HG03575 (cell line): Measurements from ENCODE around the gene PCNX2.
A peak's percentile ranks its signal among the peaks of the same experiment; 100 is the strongest.

Experiments used
- ATAC-seq: cut with Tn5 transposase; IDR thresholded peaks from one replicate; pipeline ENCODE4 v1.9.1; 2021; ENCODE audit not compliant: unreplicated experiment, insufficient number of reproducible peaks, low FRiP score; ENCODE audit errors: extremely low read depth

The PCNX2 gene

DNA sequence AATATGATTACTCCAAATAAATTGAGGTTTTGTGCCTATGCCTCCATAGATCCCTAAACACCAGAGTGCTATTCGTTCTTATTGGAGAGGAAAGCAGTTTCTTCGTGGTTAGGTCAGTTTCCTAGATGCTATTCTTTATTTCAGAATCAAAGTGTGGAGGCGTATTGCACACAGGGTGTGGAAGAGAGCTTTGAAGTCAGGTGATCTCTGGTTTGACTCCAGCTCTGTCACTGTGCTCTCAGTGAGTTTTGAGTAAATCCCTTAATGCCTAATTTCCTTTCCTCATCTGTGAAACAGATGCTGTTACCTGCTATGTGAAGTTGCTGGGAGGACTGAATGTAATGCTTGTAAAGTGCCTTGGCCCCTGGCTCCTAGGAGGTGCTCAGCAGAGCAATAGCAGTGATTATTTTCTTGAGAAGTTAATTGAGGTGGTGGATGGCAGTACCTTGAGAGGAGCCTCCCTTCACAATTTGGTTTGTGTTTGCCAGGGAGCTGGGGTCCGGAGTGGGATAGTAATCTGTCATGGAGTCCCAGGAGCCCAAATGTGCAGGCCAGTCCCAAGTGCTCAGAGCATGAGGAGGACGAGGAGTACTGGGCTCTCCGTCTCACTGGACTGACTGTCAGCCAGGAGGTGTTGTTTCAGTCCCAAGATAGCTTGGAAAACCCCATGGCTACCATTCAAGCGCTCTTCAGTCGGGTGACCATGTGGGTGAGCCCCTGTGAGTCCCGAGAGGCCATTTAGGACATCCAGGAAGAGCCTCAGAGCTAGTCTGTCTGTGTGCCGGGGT, 330.2 kb downstream of the PCNX2 start:
- no peak for ATAC-seq

DNA sequence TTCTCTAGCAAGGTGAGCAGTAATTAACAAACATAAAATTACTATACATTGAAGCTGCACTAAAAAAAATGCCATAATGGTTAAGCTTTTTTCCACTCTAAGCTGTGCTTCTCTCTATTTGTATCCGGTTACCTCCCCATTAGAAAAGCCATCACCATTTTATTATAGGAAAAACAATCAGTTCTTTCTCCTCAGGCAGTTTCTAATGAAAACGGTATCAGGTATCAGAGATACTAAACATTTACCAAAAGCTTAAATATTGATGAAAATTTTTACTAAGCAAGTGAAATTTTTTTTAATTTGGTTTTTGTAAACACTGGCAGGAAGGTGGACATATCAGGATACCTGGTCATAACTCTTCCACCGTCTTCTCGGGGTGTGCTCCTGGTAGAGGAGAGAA, 330.9 kb downstream of the PCNX2 start:
- no peak for ATAC-seq

DNA sequence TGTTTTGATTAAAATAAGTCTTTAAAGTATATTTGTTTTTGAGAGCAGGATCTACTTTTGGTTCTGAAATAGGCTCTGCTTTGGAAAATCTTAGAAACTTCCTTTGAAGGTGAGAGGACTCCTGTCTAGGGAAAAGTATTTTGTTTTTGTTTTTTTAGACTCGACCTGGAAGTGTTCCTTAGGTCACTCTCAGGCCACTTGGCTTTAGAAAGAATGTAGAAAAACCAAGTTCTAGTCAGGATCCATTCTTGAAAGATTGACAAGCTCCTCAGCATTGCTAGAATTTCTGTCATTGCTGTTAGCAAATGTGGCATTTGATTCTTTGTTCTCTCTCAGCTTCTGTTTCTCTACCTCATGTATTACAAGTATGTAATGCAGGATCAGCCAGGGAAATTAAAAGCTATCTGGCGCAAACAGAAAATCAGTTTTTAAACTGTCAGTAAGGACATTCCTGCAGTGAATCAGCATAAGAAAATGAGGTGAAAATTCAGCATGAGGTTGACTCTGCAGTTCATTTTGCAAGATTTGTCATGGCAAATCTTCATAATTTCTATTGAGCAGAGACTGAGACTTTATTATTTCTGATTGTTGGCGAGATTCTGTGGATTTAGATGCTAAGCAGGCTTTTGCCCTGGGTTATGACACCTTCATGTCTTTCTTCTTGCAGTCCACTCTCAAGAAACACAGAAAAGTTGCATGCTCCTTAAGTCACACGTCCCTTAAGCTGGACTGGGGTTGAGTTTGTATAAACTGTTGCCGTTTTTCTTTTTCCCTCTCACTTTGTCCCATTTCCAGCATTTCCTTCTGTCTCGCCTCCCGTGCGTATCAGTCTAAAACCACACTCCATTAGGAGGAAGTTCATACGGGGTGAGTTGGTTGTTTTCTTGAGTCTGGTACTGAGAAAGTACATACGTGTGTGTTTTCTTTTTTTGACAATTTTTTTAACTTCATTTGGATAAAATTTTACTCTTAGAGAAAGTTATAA, 332.5 kb downstream of the PCNX2 start:
- no peak for ATAC-seq

DNA sequence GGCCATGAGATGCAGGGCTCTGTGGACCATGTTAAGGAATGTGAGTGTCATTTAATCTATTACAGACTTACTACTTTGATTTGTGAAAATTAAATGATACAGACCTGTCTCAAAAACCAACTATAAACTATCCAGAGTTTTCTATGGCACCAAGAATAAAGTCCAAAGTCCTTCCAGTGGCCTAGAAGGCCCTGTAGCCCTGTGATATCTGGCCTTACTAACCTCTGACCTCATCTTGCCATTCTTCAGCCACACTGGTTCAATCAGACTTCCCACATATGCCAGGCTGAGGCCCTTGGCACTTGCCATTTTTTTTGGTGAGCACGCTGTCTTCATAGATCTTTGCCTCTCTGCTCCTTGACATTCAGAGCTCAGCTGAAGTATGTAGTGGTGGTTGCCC, 337.5 kb downstream of the PCNX2 start:
- ATAC-seq, result no peak

DNA sequence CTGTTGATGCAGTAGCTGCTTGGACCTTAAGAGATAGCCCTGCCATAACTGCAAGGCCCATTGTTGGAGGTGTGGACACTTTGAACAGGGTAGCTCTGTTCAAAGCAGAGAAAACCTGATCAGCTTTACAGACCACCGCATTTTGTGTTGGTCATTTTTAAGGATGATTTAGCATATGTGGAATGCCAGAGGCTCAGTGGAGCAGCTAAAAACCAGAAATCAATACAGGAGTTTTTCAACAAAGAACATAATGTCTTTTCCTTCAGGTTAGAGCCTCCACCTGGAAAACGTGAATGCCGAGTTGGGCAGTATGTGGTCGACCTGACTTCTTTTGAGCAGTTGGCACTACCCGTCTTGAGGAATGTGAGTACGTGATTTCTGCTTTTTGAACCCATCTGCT, 339.4 kb downstream of the PCNX2 start:
- ATAC-seq, result no peak

DNA sequence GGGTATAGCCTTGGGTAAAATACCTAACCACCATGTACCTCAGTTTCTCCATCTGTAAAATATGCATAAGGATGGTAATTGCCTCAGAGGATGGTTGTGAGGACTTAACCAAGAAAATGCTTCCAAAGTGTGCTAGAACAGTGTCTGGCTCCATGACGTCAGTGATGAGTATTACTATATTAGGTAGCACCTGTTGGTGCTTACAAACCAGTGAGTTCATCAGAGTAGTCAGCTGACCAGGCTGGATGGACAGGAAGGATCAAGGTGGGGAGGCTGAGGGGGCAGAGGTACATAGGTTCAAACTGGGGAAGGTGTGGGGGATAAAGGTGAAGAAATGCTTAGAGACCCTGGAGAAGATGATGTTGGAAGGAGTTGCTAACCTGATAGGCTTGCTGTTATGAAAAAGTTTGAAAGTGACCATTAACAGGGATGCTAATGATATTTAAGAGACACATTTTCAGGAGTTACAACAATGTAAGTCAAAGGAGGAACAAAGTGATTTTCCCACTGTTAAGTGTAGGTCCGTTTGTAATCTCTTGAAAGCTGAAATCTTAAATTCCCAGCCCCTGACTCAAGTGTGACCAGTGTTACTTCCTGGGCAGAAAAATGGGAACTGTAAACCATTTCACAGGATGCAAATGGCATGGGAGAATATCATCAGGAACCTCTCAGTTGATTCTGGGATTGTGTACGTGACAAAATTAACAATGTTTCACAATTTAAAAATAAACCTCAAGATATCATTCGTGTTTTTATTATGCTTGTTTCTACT, 340.7 kb downstream of the PCNX2 start:
- ATAC-seq, result no peak

DNA sequence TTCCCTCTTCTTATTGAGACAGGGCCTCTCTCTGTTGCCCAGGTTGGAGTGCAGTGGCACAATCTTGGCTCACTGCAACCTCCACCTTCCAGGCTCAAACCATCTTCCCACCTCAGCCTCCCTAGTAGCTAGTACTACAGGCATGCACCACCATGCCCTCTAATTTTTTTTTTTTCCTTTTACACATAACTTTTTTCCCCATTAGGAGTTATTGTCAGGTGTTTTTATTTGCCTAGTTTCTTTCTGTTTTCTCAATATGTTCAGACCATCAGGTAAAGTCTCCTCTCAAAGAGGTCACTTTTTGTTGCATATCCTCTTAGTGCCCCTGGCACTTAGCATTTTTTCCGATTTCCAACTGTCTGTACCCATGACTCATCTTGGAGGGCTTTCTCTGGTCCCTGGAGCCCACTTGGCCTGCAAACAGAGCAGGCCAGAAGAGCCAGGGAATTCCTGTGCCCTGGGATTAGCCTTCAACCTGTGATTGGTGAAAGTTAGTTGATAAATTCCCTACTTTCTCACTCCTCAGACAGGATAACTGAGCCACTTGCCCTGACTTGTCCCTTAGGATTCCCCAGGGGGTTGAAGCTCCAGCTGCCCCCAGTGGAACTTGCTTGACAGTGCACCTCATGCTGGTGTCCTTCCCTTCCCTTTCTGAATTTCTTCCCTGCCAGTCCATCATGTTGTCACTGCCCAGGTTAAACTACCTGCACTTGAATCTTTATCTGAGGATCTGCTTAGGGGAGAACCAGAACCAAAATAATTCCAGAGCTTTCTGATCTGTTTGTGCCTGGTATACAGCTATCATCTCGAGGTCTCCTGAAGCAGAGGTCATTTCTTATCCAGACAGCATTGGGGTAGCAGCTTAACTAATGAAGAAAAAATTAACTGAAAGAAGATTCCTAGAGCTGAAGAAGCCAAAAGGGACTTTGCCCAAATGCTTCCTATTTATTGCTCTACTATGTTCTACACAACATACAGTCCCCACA, 342.7 kb downstream of the PCNX2 start:
- ATAC-seq, result peak; percentile 50

DNA sequence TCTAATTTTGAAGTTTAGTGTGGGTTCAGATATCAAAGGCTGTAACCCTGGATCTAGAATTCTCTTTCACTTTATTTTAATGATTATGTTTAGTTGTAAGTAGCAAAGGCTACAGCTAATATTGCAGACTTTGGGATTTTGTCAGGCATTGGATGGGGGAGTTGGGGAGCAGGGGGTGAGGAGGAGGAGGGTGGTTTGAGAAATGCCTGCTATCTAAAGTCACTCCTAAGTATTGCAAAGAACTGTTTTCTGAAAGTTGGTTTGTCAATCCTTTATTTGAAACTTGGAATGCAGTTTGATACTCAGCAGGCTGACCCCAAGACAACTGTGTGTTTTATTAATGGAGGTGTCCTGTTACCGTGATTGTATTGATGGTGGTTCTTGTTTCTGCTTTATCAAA, 343.9 kb downstream of the PCNX2 start:
- no peak for ATAC-seq

DNA sequence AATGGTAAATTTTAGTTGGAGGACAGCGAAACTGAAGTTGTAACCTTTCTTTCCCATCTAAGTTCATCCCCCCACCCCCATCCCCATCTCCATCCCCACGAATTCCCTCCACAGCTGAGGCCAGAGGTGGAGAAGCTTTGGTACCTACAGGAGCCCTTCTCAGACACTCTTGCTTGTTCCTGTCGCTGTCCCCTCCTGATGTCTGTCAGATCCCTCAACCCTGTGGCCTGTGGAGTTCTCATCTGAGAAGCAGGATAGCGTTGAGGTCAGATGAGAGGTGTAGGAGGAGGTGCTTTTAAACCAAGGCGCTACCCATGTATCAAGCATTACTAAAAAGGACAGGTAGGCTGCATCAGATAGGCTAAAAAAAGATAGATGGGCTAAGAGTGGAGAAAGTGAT, 344.3 kb downstream of the PCNX2 start:
- no peak for ATAC-seq

DNA sequence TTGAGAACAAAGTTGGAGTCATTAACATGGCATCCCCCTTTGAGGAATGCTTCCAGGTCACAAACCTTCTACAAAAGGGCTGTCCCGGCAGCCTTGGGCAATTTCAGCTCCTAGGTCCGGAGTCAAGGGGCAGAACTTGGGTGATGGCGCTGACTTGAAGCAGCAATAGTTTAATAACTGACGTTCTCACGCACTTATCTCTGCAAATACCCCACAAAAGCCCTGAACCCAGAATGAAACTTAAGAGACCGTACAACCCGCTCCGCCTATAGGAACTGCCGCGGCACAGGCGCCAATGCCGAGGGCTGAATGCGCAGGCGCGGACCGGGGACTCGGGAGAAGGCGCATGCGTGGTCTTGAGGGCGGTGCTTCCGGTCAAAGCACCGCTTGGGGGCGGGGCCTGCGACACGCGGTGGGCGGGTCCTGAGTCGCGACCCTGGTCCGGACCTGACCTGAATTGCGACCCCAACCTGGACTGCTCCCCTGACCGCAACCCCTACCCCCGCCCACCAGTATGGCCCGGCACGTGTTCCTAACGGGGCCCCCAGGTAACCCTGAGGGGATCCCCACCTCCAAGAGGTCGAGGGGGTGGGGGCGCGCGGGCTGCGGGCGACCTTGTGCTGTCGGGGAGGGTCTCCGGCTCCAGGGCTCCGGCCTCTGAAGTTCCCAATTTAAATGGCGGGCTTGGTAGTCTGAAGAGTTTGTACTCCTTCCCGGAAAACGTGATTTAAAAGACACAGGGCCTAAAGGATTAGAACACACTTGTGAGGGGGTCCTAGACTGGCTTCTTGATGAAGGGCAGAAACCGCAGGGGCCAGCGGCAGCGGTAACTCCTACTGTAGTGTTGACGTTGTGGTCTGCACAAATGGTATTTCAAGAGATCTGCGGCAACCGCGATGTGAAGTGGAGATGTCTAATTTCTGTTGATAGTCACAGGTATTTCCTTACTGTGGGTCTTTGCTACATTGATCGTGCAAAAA, 345.0 kb downstream of the PCNX2 start, which contains the start of gene NTPCR:
Gene NTPCR (plus strand): TSS at position 415 of the 980 bp plus-strand sequence. CDS start 100 bp downstream, at position 515.
- peak; percentile 44 for ATAC-seq

DNA sequence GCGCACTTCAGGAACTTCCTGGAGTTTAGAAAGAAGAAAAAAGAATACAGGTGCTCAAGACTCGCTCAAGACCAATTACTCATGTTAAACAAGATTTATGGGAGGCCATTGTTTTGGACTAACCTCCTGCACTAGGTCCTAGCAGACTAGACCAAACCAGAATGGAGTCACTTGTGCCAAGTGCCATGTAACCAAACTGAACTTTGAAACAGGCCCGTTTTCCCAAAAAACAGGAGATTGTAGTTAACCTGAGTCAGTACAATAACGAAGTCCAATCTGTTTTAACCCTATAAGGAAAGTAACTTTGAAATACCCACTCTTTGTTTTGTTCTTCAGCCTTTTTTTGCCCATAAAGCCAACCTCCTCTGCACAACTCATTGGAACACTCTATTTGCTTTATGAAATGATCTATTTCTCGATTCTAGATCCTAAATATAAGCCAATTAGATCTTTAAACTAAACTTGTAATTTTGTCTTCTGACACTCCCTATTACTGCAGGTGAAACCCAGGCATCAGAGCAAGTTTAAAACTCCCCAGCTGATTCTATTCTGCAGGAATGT, 345.8 kb downstream of the PCNX2 start:
- ATAC-seq, result no peak

DNA sequence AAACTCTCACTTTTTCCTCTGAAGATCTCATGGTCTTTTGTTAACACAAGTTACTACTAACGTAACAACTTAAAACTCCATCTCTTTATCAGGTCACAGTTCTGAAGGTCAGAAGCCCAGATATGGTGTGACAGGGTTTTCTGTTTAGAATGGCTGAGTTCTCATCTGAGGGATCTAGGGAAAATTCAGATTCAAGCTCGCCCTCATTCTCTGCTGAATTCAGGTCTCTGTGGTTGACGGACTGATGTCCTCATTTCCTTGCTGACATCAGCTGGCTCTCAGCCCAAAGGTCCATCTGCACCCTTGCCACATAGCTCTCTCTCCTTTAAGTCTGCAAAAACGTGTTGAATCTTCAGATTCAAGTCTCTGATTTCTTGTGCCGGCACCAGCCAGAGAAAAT, 351.2 kb downstream of the PCNX2 start:
- ATAC-seq, result no peak

DNA sequence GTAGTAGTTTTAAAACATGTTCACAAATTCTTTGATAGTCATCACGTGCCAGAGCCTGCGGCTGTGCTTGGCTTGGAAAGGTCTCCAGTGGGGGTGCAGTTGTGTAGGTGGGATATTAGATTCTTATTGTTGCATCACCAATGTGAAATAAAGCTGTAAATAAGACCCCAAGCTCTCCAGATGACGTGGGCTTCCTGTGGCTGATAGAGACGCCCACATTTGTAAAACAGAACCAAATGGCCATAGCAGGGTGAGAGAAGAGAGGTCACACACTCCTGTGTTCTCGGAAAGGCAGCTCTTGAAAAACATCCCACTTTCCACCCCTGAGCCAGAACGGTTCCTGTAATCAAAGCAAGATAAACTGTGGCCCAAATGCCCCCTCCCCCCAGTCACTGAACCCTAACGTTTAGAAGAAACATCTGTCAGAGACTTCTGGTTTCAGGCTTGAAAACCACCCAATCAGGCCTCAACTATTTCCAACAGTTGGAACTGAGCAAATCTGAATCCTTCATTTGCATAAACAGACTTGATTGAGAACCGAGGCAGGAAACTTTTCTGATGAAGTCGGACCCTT, 351.8 kb downstream of the PCNX2 start:
- no peak for ATAC-seq

DNA sequence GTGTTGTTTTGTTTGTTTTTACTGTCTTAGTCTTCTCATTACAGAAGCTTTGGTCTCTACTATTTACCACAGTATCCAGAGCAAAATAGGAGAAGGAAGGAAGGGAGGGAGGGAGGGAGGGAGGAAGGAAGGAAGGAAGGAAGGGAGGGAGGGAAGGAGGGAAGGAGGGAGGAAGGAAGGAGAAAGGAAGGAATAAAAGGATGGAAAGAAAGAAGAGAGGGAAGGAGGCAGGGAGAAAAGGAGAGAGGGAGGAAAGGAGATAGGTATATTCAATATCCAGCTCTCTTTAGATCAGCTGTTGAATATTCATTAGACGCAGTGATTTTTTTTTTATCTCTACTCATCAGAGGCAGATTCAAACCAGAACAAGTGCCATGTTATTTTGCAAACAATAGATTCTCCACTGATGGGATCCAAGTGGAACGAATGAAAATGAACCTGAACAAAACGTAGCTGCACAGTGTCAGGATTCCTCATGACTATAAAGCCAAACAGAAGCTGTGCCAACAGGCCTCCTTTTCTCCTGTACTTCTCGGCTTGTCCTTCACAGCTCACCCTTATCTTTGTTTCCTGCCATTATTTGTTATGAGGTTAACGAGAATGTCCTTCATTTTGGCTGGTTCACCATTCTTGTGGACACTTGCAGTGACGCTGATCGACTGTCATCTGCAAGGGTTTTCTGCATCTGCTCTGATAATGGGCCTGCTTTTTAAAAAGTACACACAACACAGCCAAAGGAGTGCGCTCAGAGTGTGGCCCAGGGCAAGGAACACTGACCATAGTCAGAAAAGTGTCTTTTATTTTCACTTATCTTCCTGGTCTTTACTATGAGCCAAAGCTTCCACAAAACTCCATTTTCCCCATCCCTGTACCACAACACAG, 352.9 kb downstream of the PCNX2 start:
- no peak for ATAC-seq

DNA sequence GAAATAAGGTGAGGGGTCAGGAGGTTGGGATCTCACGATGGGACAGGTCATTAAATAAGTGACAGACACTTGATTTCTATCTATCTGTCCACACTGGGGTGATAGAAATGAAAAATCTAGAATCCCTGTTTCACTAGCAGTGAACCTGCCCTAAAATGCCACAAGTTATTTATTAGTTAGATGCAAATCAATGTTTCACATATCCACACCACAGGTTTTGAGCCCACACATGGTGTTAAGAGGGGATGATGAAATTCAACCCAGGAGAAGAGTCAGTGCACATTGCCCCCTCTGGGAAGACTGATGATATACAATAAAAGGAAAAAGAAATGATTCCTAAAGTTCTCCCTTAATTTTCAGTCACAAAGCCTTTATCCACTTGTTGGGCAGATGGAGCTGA, 355.3 kb downstream of the PCNX2 start:
- no peak for ATAC-seq

DNA sequence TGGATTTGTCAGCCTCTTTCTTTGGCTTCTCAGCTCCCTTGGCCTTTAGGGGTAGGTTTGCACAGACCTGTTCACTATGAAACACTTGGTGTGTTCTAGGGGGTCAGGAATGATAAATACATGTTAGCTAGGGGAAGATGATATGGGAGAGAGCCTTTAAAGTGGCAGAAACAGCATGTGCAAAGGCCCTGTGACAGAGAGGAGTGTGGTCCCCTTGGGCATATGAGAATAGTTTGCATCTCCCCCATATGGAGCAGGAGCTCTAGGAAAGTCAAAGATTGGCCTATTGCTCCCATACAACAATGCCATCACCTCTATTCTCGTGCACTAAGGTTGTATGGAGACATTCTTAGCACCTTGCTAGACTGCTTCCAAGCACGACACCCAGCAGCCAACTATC, 355.8 kb downstream of the PCNX2 start:
- ATAC-seq, result no peak
